Loucy (cell line): ENCODE measurements around the gene MAP7.

Experiments
- CTCF ChIP-seq: fragments of 200-600 bp; sonication (generic); conservative IDR thresholded peaks from 2 replicates; pipeline ENCODE4 v1.5.1; 2014; ENCODE audit warnings: mild to moderate bottlenecking, antibody characterized with exemption, low read length
- EZH2phosphoT487 ChIP-seq: fragments of 200-600 bp; IDR thresholded peaks from 2 replicates; pipeline ENCODE4 v1.6.1; 2018; ENCODE audit warnings: antibody characterized with exemption, mild to moderate bottlenecking, moderate library complexity, borderline replicate concordance

GRCh38 chr6:136306466-136306865 lies 243.8 kb downstream of the MAP7 start:
- no peak for TF ChIP-seq CTCF
- TF ChIP-seq EZH2phosphoT487 = no peak
